COLO668 (cell line): ENCODE results near the gene SORCS1.

ENCODE experiments used
- DNase-seq: peaks from one replicate; lab custom pipeline; 2025; ENCODE audit not compliant: unreplicated experiment; lab: John Stamatoyannopoulos, UW

SORCS1 gene

GRCh38 chr10:106557951-106558733 lies 606.4 kb downstream of the SORCS1 start:
- no peak for DNase-seq

GRCh38 chr10:106557053-106557452 lies 607.5 kb downstream of the SORCS1 start:
- no peak for DNase-seq

GRCh38 chr10:106555599-106555998 lies 608.9 kb downstream of the SORCS1 start:
- DNase-seq, result no peak

- no peak for DNase-seq
Measured at GRCh38 chr10:106551501-106552062, 612.9 kb downstream of the SORCS1 start.

- DNase-seq, result no peak
Measured at GRCh38 chr10:106548832-106549231, 615.7 kb downstream of the SORCS1 start.

- no peak for DNase-seq
Measured at GRCh38 chr10:106547047-106547635, 617.4 kb downstream of the SORCS1 start.

GRCh38 chr10:106542461-106542860 lies 622.0 kb downstream of the SORCS1 start:
- DNase-seq, result no peak

GRCh38 chr10:106540645-106541044 lies 623.9 kb downstream of the SORCS1 start:
- DNase-seq, result no peak

- DNase-seq, result no peak
Measured at GRCh38 chr10:106537866-106538265, 626.6 kb downstream of the SORCS1 start.

GRCh38 chr10:106535304-106535953 lies 629.1 kb downstream of the SORCS1 start:
- DNase-seq, result no peak

- no peak for DNase-seq
Measured at GRCh38 chr10:106534441-106534840, 630.1 kb downstream of the SORCS1 start.

- DNase-seq, result no peak
Measured at GRCh38 chr10:106528702-106529101, 635.8 kb downstream of the SORCS1 start.

- DNase-seq, result no peak
Measured at GRCh38 chr10:106525835-106526234, 638.7 kb downstream of the SORCS1 start.
